ENCODE data around the gene SRD5A2.
"Not testable (repeated sequence)": the region's sequence is repeated elsewhere in the genome, so short reads cannot be mapped to it uniquely, and the experiment has no call there.

The SRD5A2 gene

DNA sequence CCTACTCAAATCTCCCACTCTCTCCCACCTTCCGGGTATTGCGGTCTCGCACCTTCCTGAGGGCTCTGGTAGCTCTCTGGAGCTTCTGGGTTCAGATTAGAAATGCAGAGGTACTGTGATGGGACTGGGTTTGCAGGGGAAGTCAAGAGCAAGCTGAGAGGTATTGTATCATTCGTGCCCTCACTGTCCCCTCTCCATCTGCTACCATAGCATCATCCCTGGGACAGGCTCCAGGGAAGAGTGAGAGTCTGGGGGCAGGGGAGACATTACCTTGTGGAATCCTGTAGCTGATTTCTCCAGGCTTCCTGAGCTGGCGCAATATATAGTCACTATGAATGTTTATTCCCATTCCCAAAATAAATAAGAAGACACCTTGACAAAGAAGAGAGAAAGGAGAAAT lies 49.6 kb downstream of the SRD5A2 start:
- no peak for DNase-seq

DNA sequence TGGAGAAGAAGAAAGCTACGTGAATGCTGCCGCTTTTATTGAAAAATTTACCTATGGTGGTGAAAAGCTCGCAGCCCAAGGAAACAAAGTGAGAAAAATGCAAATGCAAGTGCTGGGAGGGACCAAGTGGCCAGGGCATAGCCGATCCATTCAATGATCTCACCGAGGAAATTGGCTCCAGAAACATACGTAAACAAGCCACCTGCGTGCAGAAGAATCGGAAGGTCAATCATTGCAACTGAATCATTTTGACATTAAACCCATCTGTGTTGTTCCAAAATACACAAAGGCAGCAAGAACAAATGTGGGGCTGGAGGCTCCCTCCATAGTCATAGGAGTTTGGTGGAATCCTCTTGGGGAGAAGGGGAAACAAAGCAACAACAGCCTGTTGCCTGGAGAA lies 51.5 kb downstream of the SRD5A2 start:
- DNase-seq: no peak

GRCh38 chr2:31528823-31529222 lies 51.9 kb downstream of the SRD5A2 start:
- no peak for DNase-seq

GRCh38 chr2:31526946-31527732 lies 53.6 kb downstream of the SRD5A2 start:
- no peak for DNase-seq

- DNase-seq: no peak
These were observed 54.9 kb downstream of the SRD5A2 start for GRCh38 chr2:31525876-31526275.

DNA sequence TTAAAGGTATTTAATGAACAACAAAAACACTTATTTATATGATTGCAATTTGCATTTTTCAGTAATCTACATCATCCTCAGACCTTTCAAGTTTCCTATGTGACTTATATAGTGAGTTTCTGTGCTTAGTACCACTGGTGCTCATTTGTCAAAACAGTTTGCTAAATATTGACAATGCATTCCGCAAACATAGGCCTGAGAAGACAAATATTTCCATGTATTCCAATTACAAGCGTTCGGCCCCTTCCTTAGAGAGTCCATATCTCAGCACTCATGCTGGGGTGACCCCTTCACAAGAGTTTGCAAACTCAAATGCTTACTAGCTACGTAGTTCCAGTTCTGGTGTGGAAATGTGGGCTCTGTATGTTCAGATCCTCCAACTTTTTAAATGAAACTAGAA lies 56.1 kb downstream of the SRD5A2 start:
- DNase-seq: no peak

- peak; percentile 27 for DNase-seq
These were observed 56.8 kb downstream of the SRD5A2 start for GRCh38 chr2:31523871-31524492.

DNA sequence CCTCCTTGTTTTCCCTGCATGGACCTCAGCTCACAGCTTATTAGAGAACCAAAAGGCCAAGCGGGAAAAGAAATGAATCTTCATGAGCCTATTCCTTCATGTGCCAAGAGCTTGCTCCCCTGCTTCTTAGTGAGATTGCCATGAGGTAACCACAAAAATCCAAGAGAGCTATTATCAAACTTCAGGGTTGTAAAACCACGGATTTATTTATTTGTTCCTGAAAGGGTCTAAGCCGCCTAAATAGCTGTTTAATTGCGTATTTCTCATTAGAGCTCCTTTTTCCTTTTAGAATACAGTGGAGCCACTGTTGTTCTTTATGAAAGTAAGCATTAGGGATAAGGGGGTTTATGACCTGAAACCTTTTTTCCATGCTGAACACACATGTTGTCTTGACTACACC lies 58.0 kb downstream of the SRD5A2 start:
- DNase-seq: no peak

- no peak for DNase-seq
These were observed 63.1 kb downstream of the SRD5A2 start for GRCh38 chr2:31517442-31518203.

DNA sequence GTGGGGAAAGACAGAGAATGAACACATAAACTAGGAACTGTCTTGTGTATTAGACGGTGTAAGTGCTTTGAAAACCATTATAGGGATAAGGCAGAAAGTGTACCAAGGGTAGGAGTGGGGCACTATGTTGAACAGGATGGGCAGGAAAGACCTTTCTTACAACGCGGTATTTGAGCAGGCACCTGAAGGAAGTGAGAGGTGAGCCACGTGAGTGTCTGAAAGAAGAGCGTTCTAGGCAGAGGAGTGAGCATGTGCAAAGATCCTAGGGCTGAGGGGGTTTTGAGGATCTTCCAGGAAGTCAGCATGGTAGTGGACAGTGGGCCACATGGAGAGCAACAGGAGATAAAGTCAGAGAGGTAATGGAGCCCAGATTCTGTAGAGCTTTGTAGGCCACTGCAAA lies 65.2 kb downstream of the SRD5A2 start:
- DNase-seq: no peak

DNA sequence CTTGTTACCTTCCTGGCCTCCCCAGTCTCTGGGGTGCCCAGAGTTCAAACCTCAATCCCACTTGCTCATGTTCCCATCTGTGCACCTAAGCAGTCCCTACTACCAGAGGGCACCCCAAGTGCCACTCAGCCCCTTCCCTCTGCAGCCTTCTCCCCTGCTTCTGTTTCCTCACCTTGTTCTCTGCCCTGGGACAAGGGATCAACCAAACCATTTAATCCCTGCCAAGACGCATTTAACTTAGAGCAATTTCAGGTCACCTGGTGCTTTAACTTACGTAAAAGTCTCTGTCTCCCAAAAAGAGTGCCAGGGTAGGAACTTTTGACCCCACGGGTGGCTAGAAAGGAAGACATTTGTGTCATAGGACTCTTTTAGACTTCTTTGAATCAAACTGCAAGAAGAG lies 67.2 kb downstream of the SRD5A2 start:
- no peak for DNase-seq

DNA sequence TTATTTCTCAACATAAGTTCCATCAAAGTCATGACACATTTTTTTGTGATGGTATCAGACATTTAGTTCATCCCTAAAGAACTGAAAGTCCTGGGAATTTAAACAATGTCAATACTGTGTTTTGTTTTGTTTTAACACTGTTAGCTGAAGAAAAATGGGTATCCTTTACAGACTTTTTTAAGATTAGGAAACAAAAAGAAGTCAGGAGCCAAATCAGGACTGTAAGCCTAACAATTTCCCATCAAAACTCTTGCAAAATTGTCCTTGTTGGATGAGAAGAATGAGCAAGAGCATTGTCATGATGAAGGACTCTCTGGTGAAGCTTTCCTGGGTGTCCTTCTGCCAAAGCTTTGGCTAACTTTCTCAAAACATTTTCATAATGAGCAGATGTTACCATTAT lies 69.4 kb downstream of the SRD5A2 start:
- no peak for DNase-seq

- no peak for DNase-seq
These were observed 75.6 kb downstream of the SRD5A2 start for GRCh38 chr2:31505111-31505510.

- no peak for DNase-seq
These were observed 76.4 kb downstream of the SRD5A2 start for GRCh38 chr2:31504311-31504710.

DNA sequence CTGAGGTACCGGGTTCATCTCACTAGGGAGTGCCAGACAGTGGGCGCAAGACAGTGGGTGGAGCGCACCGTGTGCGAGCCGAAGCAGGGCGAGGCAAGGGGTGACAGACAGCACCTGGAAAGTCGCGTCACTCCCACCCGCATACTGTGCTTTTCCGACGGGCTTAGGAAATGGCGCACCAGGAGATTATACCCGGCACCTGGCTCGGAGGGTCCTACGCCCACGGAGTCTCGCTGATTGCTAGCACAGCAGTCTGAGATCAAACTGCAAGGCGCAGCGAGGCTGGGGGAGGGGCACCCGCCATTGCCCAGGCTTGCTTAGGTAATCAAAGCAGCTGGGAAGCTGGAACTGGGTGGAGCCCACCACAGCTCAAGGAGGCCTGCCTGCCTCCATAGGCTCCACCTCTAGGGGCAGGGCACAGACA lies 84.3 kb downstream of the SRD5A2 start:
- not testable (repeated sequence) for DNase-seq

DNA sequence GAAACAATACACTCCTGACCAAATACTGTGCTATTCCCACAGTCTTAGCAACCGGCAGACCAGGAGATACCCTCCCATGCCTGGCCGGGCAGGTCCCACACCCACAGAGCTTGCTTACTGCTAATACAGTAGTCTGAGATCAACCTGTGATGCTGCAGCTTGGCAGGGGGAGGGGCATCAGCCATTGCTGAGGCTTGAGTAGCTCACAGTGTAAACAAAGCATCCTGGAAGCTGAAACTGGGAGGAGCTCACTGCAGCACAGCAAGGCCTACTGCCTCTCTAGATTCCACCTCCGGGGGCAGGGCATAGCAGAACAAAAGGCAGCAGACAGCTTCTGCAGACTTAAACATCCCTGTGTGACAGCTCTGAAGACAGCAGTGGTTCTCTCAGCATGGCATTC lies 91.4 kb downstream of the SRD5A2 start:
- not testable (repeated sequence) for DNase-seq

DNA sequence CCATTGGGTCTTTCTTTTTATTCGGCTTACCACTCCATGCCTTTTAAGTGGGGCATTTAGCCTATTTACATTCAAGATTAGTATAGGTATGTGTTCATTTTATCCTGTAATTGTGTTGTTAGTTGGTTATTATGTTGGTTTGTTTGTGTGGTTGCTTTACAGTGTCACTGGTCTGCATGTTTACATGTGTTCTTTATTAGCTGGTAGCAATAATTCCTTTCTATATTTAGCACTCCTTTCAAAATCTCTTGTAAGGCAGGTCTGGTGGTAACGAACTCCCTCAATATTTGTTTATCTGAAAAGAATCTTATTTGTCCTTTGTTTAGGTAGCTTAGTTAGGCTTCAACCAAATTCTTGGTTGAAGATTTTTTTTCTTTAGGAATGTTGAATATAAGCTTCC lies 97.5 kb downstream of the SRD5A2 start:
- no peak for DNase-seq

DNA sequence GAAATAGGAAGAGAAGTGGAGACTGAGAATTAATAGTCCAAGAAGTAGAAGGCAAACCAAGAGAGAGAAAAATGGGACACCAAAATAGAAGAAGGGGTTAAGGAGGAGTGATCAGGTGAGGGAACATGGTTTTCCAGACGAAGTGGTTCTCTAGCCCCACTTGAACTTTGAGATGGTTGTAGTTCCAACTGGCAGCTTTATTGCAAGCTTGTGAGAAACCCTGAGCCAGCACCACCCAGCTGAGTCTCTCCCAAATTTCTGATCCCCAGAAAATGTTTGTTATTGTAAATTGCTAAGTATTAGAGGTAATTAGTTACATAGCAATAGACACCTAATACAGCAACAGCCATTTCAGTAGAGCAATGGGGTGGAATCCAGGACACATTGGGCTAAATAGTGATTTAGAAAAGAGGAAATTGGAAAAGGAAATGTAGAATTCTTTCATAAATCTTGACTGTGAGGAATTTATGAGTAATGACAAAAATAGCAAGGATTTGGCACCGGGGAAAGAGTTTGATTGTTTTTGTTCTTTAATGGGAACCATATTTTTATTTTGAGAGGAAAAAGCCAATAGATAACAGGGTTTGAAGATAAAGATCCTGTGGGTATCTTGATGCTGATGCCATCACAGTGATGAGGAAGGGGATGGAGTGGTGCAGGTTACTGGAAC lies 104.1 kb downstream of the SRD5A2 start:
- no peak for DNase-seq

DNA sequence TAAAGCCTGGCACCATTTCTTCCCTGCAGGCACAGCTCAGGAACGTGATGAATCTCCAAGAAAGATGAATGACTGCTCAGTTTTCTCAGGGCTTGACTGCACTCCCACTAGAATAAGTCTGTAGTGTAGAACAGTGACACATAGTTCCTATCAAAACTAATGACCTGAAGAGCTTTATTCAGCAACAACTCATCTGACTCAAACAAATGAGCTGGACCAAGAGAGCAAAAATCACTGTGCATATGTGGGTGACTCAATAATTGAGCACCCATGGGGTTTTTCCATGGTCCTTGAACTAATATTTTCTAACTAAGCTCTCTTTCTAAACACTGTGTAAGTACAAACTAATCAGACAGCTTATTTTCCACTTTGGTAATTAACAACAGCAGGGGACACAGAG lies 105.0 kb downstream of the SRD5A2 start:
- DNase-seq: no peak

- no peak for DNase-seq
These were observed 106.4 kb downstream of the SRD5A2 start for GRCh38 chr2:31474296-31474695.

All from effector CD8-positive, alpha-beta T cell (primary cell).